HG03520 (cell line): ENCODE measurements around the gene MUC5B.
"Not testable (repeated sequence)": the region's sequence is repeated elsewhere in the genome, so short reads cannot be mapped to it uniquely, and the experiment has no call there.

ENCODE experiments used
- ATAC-seq: cut with Tn5 transposase; IDR thresholded peaks from one replicate; pipeline ENCODE4 v1.9.1; 2021; ENCODE audit warnings: mild to moderate bottlenecking, moderate library complexity; ENCODE audit not compliant: unreplicated experiment

MUC5B gene

GRCh38 chr11:1202776-1203504 lies 19.9 kb upstream of the MUC5B start:
- no peak for ATAC-seq

DNA sequence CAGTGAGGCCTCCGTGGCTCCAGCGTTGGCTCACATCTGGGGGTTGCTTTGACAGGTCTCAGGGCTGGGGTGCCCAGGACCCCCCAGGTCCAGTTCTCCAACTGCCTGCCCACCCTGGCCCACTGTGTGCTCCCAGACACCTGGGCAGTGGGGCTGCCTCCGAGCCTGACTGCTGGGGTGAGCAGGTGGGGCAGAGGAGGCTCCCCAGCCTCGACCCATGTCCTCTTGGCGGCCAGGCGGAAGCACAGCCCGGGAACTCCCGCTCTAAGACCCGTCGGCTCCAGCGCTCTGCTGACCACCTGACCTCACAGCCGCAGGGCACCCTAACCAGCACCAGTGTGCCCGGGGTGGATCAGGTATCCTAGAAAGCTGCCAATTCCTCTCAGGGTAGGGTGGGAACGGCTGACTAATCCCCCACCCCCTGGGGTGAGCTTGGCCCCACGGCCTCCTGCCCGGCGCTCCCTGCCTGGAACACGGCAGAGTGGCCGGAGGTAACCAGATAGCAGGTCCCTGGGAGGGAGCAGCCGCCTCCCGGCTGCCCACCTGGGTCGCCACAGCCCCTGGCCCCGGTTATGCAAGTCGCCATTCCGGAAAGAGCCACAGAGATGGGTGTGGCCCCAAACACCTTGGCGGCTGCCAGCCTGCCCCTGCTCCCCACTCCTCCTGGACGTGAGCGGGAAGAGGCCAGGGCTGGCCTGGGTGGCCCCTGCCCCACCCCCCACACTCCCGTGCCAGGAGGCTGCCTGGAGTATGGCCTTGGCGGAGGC lies 19.2 kb upstream of the MUC5B start:
- ATAC-seq: no peak

GRCh38 chr11:1204381-1205101 lies 18.3 kb upstream of the MUC5B start:
- ATAC-seq: no peak

DNA sequence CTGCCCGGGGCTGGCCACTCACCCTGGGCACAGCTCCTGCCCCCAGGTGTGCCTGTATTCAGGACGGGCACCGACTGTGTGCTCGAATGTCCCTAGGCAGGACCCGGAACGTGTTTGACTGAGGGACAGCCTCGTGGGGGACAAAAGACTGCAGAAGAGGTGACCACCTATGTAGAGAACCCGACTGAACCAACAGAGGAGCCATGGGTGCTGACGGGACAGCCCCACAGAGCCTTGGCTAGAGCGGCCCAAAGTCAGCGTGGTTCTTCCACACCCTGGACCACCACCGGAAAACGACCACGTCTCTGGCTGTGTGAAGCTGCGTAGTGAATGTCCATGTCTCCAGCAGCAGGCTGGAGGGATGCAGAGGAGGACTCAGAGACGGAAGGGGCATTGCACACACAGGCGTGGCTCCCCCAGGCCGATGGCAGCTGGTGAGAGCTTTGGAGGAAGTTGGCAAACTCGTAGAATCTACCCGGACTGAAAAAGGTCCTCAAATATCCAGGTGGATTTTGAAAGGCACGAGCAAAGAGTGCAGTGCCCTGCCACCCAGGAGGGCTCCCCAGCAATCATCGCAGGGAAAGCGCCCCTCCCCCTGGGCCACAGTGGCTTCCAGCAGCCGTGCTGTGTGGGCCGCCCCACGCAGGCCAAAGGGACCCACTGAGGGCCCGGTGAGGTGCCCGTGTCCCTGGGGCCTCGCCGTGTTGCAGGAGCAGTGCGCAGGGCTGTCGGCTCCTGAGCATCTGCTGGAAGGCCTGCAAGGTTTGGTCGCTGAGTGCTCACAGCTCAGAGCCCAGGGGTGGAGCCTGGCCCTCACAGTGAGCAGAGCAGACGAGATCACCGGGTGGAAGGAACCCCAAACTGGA lies 17.5 kb upstream of the MUC5B start:
- no peak for ATAC-seq

DNA sequence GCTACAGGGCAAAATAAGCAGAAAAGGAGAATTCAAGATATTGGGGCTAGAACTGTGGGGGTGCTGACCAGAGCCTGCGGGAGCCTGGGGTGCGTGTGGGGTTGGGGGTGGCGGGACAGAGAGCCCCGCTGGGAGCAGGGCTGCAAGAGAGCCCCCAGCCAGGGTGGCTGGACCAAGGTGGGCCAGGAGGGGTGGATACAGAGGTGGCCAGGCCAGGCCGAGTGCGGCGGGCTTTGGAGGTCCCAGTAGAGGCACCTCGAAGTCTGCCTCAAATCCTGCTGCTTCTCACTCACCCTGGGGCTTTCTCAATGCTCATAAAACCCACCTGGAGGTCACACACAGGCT lies 16.9 kb upstream of the MUC5B start:
- ATAC-seq: no peak

DNA sequence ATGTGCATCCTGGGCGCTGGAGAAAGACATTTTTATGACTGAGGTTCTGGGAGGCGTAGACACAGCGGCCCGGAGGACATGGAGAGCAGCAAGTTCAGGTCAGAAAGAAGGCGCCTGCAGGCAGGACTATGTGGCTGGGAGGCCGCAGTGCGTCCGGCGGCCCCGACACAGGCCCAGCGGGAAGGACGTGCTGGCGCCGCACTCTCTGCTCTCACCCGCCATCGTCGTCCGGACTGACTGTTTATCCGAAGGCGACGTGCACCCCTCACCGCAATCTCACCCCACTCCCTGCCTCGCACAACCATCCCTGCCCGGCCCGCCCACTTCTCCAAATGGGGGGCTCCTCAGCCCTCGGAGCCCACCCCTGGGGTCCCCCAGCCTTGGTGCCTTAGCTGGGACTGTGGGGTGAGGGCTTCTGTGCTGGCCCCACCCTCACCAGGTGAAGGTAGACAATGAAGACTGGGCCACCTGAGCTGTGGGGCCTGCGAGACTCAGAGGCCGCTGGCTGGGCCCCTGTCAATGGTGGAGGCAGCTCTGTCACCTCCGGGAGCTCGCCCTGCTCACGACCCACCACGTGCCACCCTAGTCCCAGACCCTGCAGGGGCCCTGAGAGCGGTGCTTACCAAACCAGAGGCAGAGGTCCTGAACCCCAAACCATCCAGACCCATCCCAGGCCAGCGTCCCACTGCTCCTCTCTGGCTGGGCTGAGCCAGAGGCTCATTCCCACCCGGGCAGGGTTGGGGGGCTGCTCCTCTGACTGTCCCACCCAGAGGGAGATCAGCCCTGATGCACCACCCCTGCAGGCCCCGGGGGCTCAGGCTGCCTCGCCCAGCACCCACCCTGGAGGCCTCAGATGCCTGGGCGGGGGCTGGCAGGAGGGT lies 16.2 kb upstream of the MUC5B start:
- ATAC-seq: no peak

GRCh38 chr11:1207401-1208143 lies 15.3 kb upstream of the MUC5B start:
- no peak for ATAC-seq

GRCh38 chr11:1208144-1208393 lies 14.8 kb upstream of the MUC5B start:
- no peak for ATAC-seq

DNA sequence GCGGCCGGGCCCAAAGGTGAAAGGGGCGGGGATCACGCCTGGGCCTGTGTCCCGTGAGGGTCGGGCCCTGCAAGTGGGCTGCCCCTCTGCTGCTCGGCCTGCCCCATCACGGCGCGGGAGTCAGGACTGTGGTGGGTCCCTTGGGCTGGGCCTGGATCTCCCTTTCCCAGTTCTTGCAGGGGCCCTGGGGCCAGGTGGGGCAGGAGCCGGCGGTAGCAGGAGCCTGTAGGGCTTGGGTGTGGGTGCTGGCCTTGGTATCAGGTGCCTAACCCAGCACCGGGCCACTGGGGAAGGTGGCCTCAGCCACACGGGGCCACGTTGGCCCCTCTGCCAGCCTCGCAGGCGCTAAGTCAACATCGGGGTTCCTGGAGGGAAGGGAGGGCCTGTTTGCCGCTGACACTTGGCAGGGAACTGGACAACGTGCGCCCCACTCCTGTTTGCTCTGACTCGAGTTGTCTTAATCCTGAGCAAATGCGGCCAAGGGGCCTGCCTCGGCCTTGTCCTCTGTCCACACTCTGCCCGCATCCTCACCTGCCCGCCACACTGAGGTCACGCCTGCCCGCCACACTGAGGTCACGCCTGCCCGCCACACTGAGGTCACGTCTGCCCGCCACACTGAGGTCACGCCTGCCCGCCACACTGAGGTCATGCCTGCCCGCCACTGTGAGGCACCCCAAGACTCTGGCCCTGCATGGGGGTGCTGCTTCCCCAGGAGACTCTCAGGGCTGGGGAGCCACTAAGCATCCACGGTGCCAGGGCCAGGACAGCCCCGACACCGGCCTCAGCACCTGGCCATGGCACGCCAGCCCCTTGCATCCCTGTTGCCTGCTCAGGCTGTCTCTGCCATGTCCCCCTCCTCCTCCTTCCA lies 14.2 kb upstream of the MUC5B start:
- ATAC-seq: no peak

GRCh38 chr11:1209371-1210057 lies 13.4 kb upstream of the MUC5B start:
- no peak for ATAC-seq

DNA sequence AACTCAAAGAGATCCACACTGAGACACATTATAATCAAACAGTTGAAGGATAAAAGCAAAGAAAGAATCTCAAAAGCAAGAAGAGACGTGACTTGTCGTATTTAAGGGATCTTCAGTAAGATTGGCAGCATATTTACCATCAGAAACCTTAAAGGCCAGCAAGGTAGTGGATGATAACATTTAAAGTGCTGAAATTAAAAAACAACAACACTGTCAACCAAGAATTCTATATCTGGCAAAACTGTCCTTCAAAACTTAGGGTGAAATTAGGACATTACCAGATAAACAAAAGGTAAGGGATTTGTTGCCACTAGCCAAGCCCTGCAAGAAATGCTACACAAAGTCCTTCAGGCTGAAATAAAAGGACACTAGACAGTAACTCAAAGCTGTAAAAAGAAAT lies 11.0 kb upstream of the MUC5B start:
- ATAC-seq: no peak

GRCh38 chr11:1215826-1216225 lies 7.0 kb upstream of the MUC5B start:
- ATAC-seq: not testable (repeated sequence)

DNA sequence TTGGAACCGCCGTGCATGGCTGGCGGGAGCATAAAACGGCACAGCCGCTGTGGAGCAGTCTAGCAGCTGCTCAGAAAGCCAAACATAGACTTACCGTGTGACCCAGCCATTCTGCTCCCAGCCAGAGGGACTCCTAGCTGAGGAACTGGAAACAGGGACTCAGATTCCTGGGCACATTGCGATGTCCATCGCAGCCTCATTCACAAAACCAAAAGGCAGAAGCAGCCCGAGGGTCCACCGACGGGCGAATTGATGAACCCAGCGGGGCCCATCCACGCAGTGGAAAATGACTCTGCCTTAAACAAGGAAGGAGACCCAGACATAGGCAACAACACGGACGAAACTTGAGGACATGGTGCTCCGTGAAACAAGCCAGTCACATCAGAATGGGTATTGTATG lies 5.7 kb upstream of the MUC5B start:
- no peak for ATAC-seq

GRCh38 chr11:1218256-1218787 lies 4.5 kb upstream of the MUC5B start:
- no peak for ATAC-seq

- ATAC-seq: no peak
Observed at GRCh38 chr11:1218788-1219445, 3.9 kb upstream of the MUC5B start.

- no peak for ATAC-seq
Observed at GRCh38 chr11:1219446-1219833, 3.4 kb upstream of the MUC5B start.
